Brain pericyte (primary cell): ENCODE measurements around the gene COL28A1.
"Not testable (repeated sequence)": the region's sequence is repeated elsewhere in the genome, so short reads cannot be mapped to it uniquely, and the experiment has no call there.

Source experiments
- DNase-seq: peaks from one replicate; pipeline ENCODE4 v3.0.0-alpha.2; 2012; ENCODE audit warnings: low read depth, low spot score

COL28A1 gene

GRCh38 chr7:7561591-7561990, 25.9 kb upstream of the COL28A1 start:
- not testable (repeated sequence) for DNase-seq

- DNase-seq = no peak
Measured at GRCh38 chr7:7557252-7557651, 21.6 kb upstream of the COL28A1 start.

GRCh38 chr7:7556852-7557251, 21.2 kb upstream of the COL28A1 start:
- DNase-seq = no peak

- no peak for DNase-seq
Measured at GRCh38 chr7:7554649-7555575, 19.2 kb upstream of the COL28A1 start.

- DNase-seq = no peak
Measured at GRCh38 chr7:7554021-7554432, 18.4 kb upstream of the COL28A1 start.

- no peak for DNase-seq
Measured at GRCh38 chr7:7553386-7553785, 17.7 kb upstream of the COL28A1 start.

- DNase-seq = no peak
Measured at GRCh38 chr7:7552199-7552598, 16.5 kb upstream of the COL28A1 start.

- DNase-seq = no peak
Measured at GRCh38 chr7:7550663-7551062, 15.0 kb upstream of the COL28A1 start.

- no peak for DNase-seq
Measured at GRCh38 chr7:7548407-7548806, 12.7 kb upstream of the COL28A1 start.

GRCh38 chr7:7542251-7542835, 6.7 kb upstream of the COL28A1 start:
- DNase-seq = no peak

- no peak for DNase-seq
Measured at GRCh38 chr7:7539711-7540110, 4.0 kb upstream of the COL28A1 start.

- no peak for DNase-seq
Measured at GRCh38 chr7:7539152-7539551, 3.5 kb upstream of the COL28A1 start.

GRCh38 chr7:7537711-7538110, 2.0 kb upstream of the COL28A1 start:
- no peak for DNase-seq

- no peak for DNase-seq
Measured at GRCh38 chr7:7536396-7537019, 835 bp upstream of the COL28A1 start.

GRCh38 chr7:7533831-7534430, 1.7 kb downstream of the COL28A1 start:
- no peak for DNase-seq

- DNase-seq = no peak
Measured at GRCh38 chr7:7529328-7529727, 6.3 kb downstream of the COL28A1 start.

GRCh38 chr7:7527047-7527446, 8.6 kb downstream of the COL28A1 start:
- no peak for DNase-seq

GRCh38 chr7:7526006-7526405, 9.7 kb downstream of the COL28A1 start:
- DNase-seq = no peak

GRCh38 chr7:7524121-7524520, 11.6 kb downstream of the COL28A1 start:
- DNase-seq = no peak

- no peak for DNase-seq
Measured at GRCh38 chr7:7522421-7522820, 13.3 kb downstream of the COL28A1 start.

- no peak for DNase-seq
Measured at GRCh38 chr7:7521259-7521658, 14.4 kb downstream of the COL28A1 start.

- DNase-seq = no peak
Measured at GRCh38 chr7:7519528-7519927, 16.1 kb downstream of the COL28A1 start.
